B cell (primary cell): Measurements from ENCODE around the gene GGTLC2. TPM values are rescaled to one million over a fixed set of nuclear protein-coding genes. Genes with fewer than 3 reads are reported as not detected.

ENCODE experiments used
- ATAC-seq: fragments of 200-7000 bp; cut with Tn5 transposase; one replicate; pipeline ENCODE4 v1.10.0; 2021; ENCODE audit warnings: low read depth, mild to moderate bottlenecking, moderate number of reproducible peaks, moderate library complexity
- CTCF ChIA-PET: fragments of 350-600 bp; sonication (Branson Sonifier 250); formaldehyde crosslinking; loops from one replicate; lab custom pipeline; 2021; ENCODE audit warnings: antibody characterized with exemption, inconsistent platforms; lab: Charles Lee
- POLR2A ChIA-PET: fragments of 350-600 bp; sonication (Branson Sonifier 250); formaldehyde crosslinking; loops from one replicate; lab custom pipeline; 2021; ENCODE audit warnings: antibody characterized with exemption; lab: Charles Lee
- DNase-seq: peaks from one replicate; pipeline ENCODE4 v3.0.0; 2013
- H2AFZ ChIP-seq: 2 replicates; pipeline ENCODE4 v1.6.1; 2012; ENCODE audit warnings: mild to moderate bottlenecking, low read depth, low read length; ENCODE audit not compliant: insufficient read depth, poor library complexity, severe bottlenecking
- H3K27ac ChIP-seq, 2 donors: 1 replicate in 1 of 2; 2 replicates in 1 of 2; pipeline ENCODE4 v1.5.1; 2012 to 2013; ENCODE audit warnings: low read length in 2 of 2, mild to moderate bottlenecking in 2 of 2, moderate library complexity in 1 of 2
- H3K27me3 ChIP-seq, 4 experiments: fragments of 200-600 bp in 1 of 4; sonication (generic) in 1 of 4; replicated peaks in 1 of 4; 1 replicate in 2 of 4; 2 replicates in 2 of 4; pipeline versions ENCODE4 v1.6.1 to v1.7.0; 2013 to 2016; ENCODE audit warnings: low read length in 3 of 4, mild to moderate bottlenecking in 2 of 4, mixed read lengths in 1 of 4, moderate library complexity in 1 of 4; ENCODE audit not compliant: insufficient read depth in 4 of 4, control insufficient read depth in 3 of 4; ENCODE audit errors: control extremely low read depth in 1 of 4
- H3K36me3 ChIP-seq, 2 experiments: replicated peaks in 1 of 2; 1 replicate in 1 of 2; 2 replicates in 1 of 2; pipeline versions ENCODE4 v1.6.1 to v1.7.1; 2013; ENCODE audit warnings: low read length in 1 of 2; ENCODE audit not compliant: insufficient read depth in 2 of 2, control insufficient read depth in 1 of 2; ENCODE audit errors: control extremely low read depth in 1 of 2, extremely low read depth in 1 of 2
- H3K4me1 ChIP-seq, 2 donors: fragments of 200-600 bp in 1 of 2; sonication (generic) in 1 of 2; 1 replicate in 1 of 2; 2 replicates in 1 of 2; pipeline versions ENCODE4 v1.5.1 to v1.6.1; 2013 to 2017; ENCODE audit warnings: low read length in 2 of 2; ENCODE audit not compliant: control insufficient read depth in 2 of 2, insufficient read depth in 2 of 2
- H3K4me2 ChIP-seq: replicated peaks from 2 replicates; pipeline ENCODE3; 2012; ENCODE audit warnings: mild to moderate bottlenecking, low read depth, low read length; ENCODE audit not compliant: poor library complexity, severe bottlenecking
- H3K4me3 ChIP-seq, 5 experiments: fragments of 200-600 bp in 1 of 5; sonication (generic) in 1 of 5; 1 replicate in 3 of 5; 2 replicates in 2 of 5; pipeline versions ENCODE4 v1.5.1 to v1.7.0; 2011 to 2016; ENCODE audit warnings: low read length in 4 of 5, mild to moderate bottlenecking in 4 of 5, low read depth in 2 of 5, control low read depth in 1 of 5, moderate library complexity in 1 of 5; ENCODE audit not compliant: insufficient read depth in 1 of 5; ENCODE audit errors: control extremely low read depth in 1 of 5, extremely low read depth in 1 of 5
- H3K79me2 ChIP-seq: fragments of 200-600 bp; sonication (generic); one replicate; pipeline ENCODE4 v1.6.0; 2016; ENCODE audit warnings: low read length; ENCODE audit not compliant: control insufficient read depth, insufficient read depth
- H3K9ac ChIP-seq: fragments of 200-600 bp; sonication (generic); 2 replicates; pipeline ENCODE4 v1.6.1; 2017; ENCODE audit warnings: mild to moderate bottlenecking, low read length, moderate library complexity
- H3K9me3 ChIP-seq, 3 donors: one replicate each; pipeline versions ENCODE4 v1.6.1 to v1.7.1; 2013; ENCODE audit warnings: low read length in 2 of 3; ENCODE audit not compliant: control insufficient read depth in 2 of 3, insufficient read depth in 1 of 3; ENCODE audit errors: control extremely low read depth in 1 of 3
- H4K20me1 ChIP-seq: 2 replicates; pipeline ENCODE4 v1.6.0; 2012; ENCODE audit warnings: mild to moderate bottlenecking, low read length; ENCODE audit not compliant: insufficient read depth, control insufficient read depth, poor library complexity, severe bottlenecking
- H3K27ac Mint-ChIP-seq: one replicate; pipeline ENCODE4 v1.8.0; 2021; ENCODE audit warnings: mixed read lengths
- H3K27me3 Mint-ChIP-seq: one replicate; pipeline ENCODE4 v1.8.0; 2021; ENCODE audit warnings: mixed read lengths
- H3K4me1 Mint-ChIP-seq: one replicate; pipeline ENCODE4 v1.8.0; 2021; ENCODE audit warnings: mixed read lengths
- H3K4me3 Mint-ChIP-seq: one replicate; pipeline ENCODE4 v1.8.0; 2021; ENCODE audit warnings: mixed read lengths
- H3K9me3 Mint-ChIP-seq: one replicate; pipeline ENCODE4 v1.8.0; 2022; ENCODE audit warnings: mixed read lengths; ENCODE audit not compliant: insufficient read depth
- EZH2 ChIP-seq: IDR thresholded peaks from 2 replicates; pipeline ENCODE4 v1.6.1; 2012; ENCODE audit warnings: borderline replicate concordance, low read depth, mild to moderate bottlenecking, moderate library complexity, low read length; ENCODE audit not compliant: insufficient read depth, poor library complexity, severe bottlenecking
- WGBS: methylation state at CpG from one replicate; pipeline ENCODE4 v1.1.5; 2013; ENCODE audit warnings: missing lambda C conversion rate; ENCODE audit not compliant: insufficient coverage; 5-methylcytosine and 5-hydroxymethylcytosine counted together
- intact Hi-C: fragments of 100-400 bp; cut with micrococcal nuclease; formaldehyde crosslinking; loops from one replicate; pipeline ENCODE4 v1.10.0; 2022
- polyA plus RNA-seq: library from polyadenylated mRNA; depleted of rRNA; stranded (reverse); fragments of >200 nt; gene quantifications from 2 replicates; pipeline ENCODE4 v1.2.3, GENCODE V29; 2012
- total RNA-seq, 2 donors: library from RNA; stranded (reverse); fragments of 120-200 nt in 1 of 2; gene quantifications; 1 replicate in 1 of 2; 2 replicates in 1 of 2; pipeline versions ENCODE4 v1.2.3 to v1.2.4, GENCODE V29; 2013 to 2022
- TF ChIP-seq, protein P1 (sequence below): fragments of 200-600 bp; IDR thresholded peaks from one replicate; pipeline ENCODE4 v1.8.0; 2022; ENCODE audit warnings: antibody characterized with exemption, mild to moderate bottlenecking

GGTLC2 gene
- total and polyA plus RNA-seq, 2 donors (not counting 1 experiment from before 2014, with no cell fraction given): not detected

DNA sequence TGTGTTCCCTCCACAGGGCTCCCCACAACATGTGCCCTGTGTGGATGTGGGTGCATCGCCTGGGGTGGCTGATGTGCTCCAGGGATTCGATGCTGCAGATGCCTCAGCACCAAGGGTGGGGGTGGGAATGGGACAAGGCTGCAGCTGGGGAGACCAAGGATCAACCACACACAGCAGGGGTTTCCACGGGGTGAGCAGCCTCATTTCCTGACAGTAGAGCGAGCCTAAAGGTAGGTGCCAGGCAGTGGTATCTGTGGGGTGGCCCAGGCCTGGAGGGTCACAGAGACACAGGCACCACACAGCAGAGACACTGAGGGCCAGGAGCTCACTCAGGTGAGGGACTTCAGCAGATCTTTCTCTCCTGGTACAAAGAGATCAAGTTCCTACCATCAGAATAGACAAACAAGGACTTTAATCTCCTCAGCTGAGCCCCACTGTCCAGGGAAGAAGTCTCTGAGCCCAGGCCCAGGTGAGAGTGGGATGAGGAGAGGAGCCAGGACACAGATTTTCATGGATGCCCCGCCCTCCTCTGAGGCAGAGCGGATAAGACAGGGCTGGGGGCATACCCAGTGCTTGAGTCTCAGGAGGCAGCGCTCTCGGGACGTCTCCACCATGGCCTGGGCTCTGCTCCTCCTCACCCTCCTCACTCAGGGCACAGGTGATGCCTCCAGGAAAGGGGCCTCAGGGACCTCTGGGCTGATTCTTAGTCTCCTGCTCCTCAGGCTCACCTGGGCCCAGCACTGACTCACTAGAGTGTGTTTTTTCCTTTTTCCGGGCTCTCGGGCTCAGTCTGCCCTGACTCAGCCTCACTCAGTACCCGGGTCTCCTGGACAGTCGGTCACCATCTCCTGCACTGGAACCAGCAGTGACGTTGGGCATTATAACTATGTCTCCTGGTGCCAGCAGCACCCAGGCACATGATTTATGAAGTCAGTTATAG, 19.7 kb downstream of the GGTLC2 start:
- Histone ChIP-seq H4K20me1 (no peaks in the 10 kb centered on the region), H3K36me3 (no peaks in the 10 kb centered on the region), H3K4me1 (peaks cover 6 to 18% of the 10 kb centered on the region in 2 donors), H3K4me2 (no peak overlapping the region), H3K9ac (no peak overlapping the region), H3K79me2 (no peaks in the 10 kb centered on the region), H3K27me3 (peaks cover 0 to 5% (median 0%) of the 10 kb centered on the region in 4 experiments), H3K4me3 (no peak overlapping the region), H3K27ac (no peak overlapping the region), H2AFZ (no peak overlapping the region), H3K9me3 (peaks cover 0 to 15% (median 0%) of the 10 kb centered on the region in 3 donors)
- Mint-ChIP-seq H3K4me1 (peaks cover 17% of the 10 kb centered on the region), H3K27ac (no peak overlapping the region), H3K9me3 (no peaks in the 10 kb centered on the region), H3K4me3 (no peak overlapping the region), H3K27me3 (peaks cover 3% of the 10 kb centered on the region)
- CTCF ChIA-PET: interaction anchor here (0.7 kb wide), 1 partner anchor 26 kb away, joined by 3 read pairs; no protein-coding TSS in a partner anchor
- POLR2A ChIA-PET: interaction anchor here (0.5 kb wide), 1 partner anchor 57 kb away, joined by 3 read pairs; no protein-coding TSS in a partner anchor
- no peak for DNase-seq
- intact Hi-C loops: no loop called here
- ATAC-seq: no peak
- WGBS: 92% methylated on average over 12 of the region's 14 CpGs
- TF ChIP-seq EZH2: no peak
- TF ChIP-seq, protein P1, sequence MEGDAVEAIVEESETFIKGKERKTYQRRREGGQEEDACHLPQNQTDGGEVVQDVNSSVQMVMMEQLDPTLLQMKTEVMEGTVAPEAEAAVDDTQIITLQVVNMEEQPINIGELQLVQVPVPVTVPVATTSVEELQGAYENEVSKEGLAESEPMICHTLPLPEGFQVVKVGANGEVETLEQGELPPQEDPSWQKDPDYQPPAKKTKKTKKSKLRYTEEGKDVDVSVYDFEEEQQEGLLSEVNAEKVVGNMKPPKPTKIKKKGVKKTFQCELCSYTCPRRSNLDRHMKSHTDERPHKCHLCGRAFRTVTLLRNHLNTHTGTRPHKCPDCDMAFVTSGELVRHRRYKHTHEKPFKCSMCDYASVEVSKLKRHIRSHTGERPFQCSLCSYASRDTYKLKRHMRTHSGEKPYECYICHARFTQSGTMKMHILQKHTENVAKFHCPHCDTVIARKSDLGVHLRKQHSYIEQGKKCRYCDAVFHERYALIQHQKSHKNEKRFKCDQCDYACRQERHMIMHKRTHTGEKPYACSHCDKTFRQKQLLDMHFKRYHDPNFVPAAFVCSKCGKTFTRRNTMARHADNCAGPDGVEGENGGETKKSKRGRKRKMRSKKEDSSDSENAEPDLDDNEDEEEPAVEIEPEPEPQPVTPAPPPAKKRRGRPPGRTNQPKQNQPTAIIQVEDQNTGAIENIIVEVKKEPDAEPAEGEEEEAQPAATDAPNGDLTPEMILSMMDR: no peak
